B cell (primary cell): ENCODE results near the gene CYP2W1.

Experiments used
- CTCF ChIP-seq: fragments of 200-600 bp; IDR thresholded peaks from one replicate; pipeline ENCODE4 v1.8.0; 2022; ENCODE audit warnings: antibody characterized with exemption, mild to moderate bottlenecking
- EZH2 ChIP-seq: IDR thresholded peaks from 2 replicates; pipeline ENCODE4 v1.6.1; 2012; ENCODE audit warnings: borderline replicate concordance, low read depth, mild to moderate bottlenecking, moderate library complexity, low read length; ENCODE audit not compliant: insufficient read depth, poor library complexity, severe bottlenecking

- no peak for TF ChIP-seq CTCF
- TF ChIP-seq EZH2: no peak
These were observed 663 bp downstream of the CYP2W1 start for GRCh38 chr7:983616-984071.
